GM04504 (cell line): Measurements from ENCODE around the gene LRRC47.

ENCODE experiments used
- DNase-seq: peaks from one replicate; pipeline ENCODE4 v3.0.0-alpha.2; 2012; ENCODE audit warnings: low read depth

The LRRC47 gene

DNA sequence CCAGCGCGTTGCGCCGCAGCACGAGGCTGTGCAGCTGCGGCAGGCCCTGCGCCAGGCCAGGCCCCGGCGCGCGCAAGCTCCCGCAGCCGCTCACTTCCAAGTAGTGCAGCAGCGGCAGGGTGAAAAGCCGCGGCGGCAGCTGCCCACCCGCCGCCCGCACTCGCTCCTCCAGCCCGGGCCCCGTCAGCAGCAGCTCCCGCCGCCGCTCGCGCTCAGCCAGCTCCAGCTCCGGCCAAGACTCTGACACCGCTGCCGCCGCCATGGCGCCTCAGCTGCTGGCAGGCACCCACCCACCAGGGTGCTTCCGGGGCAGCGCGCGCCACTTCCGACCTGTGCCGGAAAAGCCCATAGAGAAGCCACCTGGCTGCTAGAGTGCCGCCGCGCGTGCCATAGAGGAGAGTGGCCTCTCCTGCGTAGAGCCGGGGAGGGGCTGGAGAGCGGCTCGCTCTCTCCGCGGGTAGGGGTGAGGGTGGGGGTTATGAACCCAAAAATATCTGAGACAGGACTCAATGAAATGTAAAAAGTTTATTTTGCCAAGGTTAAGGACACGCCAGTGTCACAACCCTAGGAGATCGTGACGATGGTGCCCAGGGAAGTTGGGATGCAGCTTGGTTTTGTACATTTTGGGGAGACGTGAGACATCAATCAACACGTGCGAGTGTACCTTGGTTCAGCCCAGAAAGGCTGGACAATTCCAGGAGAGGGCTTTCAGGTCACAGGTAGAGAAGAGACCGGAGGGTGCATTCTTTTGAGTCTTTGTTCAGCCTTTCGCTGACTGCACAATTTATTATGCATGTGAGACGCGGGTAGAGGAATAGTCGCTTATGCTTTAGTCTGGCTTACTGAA, at the start of gene LRRC47:
TSS of gene LRRC47 (minus strand) at position 284 of the 847 bp plus-strand sequence. CDS start at position 262, 22 bp downstream.
- peak; percentile 75 for DNase-seq

- no peak for DNase-seq
Measured at GRCh38 chr1:3842912-3843311, 46.6 kb upstream of the LRRC47 start.

DNA sequence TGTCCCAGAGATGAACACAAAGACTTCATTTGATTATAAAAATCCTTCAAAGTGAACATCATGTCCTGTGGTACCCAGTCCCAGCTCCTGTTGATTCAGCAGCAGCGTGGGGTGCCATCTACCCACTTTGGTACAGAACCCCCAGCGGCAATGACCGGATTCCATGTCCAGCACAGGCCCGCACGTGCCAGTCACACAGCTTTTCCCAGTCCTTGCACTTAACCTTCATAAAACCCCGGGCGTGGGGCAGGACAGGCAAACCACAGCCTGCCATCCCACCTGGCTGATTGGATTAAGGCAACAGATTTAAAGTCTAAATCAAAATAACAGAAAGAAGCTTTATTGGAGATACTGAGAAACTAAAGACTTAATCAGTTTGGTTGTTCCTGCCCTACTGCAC, 45.2 kb upstream of the LRRC47 start:
- DNase-seq, result no peak

DNA sequence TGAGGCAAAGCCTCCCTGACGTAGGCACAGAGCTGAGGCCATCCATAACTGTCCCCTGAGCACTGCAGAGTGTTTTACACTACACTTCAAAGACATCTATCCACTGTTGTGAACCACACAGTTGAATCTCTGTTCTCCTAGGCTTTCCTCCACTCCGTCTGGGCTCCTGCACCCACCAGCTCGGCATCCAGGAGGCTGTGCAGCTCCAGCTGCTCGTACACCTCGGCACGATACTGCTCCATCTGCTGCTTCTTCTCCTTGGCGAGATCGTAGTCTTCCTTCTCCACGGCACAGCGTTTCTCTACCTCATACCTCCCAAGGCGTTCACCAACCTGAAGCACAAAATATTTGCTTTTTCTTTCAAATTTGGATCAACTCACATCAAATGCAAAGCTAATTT, 42.5 kb upstream of the LRRC47 start:
- no peak for DNase-seq

GRCh38 chr1:3837685-3838084, 41.4 kb upstream of the LRRC47 start:
- DNase-seq, result no peak

- DNase-seq, result no peak
Measured at GRCh38 chr1:3837200-3837599, 40.9 kb upstream of the LRRC47 start.

DNA sequence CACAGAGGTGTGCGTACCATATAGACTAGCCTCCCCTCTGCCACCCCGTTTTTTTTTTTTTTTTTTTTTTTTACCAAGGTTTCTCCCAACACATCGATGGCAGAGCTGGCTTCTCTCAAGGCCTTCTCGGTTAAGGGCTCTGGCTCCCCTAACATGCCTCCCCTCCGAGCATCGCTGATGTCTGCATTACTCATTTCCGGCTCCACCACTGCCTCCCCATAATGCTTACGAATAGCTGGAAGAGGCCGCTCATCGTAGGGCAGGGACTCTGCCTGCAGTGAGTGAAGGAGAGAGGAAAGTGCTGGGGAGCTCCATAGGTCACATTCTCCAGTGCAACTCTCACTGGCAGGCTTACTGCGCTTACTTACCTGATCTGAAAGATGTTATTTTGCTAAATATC, 40.1 kb upstream of the LRRC47 start:
- no peak for DNase-seq

- no peak for DNase-seq
Measured at GRCh38 chr1:3834701-3835100, 38.4 kb upstream of the LRRC47 start.

- peak; percentile 64 for DNase-seq
Measured at GRCh38 chr1:3831689-3832088, 35.4 kb upstream of the LRRC47 start.

DNA sequence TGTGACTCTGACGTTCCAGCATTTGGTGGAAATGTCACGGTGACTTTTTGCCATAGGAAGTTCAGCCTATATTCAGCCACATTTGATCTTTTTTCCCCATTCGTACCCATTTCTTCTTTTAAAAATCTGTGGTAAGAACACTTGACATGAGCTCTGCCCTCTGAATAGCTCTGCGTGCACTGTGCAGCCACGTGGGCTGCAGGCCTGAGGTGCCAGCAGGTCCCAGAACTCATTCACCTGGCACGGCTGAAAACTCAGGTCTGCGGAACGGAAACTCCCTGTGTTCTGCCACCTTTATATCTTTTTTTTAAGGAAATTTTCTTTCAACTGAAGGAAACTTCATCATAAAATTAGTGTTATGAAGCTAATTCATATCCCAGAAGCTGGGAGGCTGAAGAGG, 32.1 kb upstream of the LRRC47 start:
- DNase-seq, result no peak

DNA sequence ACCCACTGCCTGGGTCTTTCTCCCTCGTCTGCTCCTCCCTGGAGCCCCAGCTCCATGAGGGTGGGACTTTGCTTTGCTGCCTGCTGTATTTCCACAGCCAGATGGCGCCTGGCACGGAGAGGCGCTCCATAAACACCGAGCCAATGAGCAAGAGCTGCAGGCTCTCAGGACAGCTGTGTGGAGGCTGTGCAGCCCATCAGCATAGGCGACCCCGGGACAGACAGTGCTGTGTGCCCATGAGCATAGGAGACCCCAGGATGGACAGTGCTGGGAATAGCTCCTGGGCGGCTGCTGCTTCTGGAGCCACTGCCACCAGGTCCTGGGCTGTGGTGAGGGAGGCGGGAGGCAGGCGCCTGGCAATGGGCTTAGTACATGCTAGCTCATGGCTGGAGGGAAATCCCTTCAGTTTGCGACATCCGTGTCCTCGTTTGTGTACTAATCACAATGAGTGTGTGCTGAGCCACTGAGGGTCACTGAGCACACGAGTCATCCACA, 31.6 kb upstream of the LRRC47 start:
- DNase-seq, result no peak

DNA sequence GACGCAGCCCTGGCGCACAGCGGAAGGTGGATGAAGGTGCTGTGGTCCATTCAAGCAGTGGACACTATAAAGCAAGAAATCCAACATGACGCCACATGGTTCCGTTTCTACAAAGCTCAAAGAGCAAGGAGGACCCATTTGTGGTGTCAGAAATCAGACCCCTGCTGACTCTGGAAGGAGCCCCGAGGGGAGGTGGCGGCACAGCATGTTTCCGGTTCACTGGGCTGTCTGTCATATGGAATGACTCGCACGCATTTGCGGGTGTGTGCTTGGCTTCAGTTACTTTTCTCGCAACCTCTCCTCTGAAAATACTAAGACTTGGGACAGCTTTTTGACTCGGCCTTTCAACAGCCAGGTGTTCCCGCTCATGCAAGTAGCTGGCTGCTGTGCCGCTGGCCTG, 29.1 kb upstream of the LRRC47 start:
- DNase-seq, result no peak

DNA sequence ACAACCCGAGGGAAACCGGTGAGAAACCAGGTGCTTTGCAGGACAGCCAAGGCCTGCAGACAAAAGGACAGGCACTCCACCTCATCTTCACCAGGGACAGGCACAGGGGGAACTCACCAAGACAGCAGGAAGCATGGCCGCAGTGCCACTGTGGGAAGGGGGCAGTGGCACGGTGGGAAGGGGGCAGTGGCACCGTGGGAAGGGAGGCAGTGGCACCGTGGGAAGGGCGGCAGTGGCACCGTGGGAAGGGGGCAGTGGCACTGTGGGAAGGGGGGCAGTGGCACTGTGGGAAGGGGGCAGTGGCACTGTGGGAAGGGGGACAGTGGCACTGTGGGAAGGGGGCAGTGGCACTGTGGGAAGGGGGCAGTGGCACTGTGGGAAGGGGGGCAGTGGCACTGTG, 28.4 kb upstream of the LRRC47 start:
- no peak for DNase-seq

DNA sequence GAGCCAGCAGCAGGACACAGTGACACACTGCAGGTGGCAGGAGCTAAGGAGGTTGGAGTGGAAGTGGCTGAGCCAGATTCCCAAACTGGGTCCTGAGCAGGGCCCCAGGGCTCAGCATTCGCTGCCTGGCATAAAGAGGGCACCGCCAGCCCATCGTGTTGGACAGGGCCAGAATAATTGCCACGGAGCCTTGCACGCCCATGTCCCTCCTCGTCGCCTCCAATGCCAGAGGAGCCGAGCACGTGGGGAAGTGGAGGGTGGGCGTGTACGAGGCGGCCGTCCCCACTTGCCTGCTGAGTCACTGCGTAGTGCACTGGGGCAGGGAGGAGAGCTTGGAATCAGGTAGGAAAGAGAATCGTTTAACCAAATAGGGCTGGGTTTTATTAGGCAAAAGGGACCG, 26.1 kb upstream of the LRRC47 start:
- DNase-seq, result no peak

- DNase-seq, result no peak
Measured at GRCh38 chr1:3821908-3822307, 25.6 kb upstream of the LRRC47 start.

DNA sequence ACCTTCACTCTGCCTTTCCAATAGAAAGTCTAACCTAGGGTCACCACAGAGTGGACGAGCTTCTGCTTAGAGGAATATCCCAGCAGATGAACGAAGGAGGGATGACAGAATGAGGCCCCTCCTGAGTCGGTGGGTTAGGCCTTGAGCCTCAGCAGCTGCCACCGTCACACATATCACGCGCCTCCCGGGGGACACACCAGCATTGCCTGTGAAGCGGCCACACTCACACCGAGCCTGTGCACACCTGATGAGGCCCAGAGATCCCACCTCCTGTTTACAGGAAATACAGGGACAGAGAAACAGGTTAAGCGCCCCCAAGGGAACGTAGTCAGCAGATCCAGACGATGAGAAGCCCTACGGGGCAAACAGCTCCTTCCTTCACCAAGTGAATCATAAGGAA, 25.1 kb upstream of the LRRC47 start:
- DNase-seq, result no peak

DNA sequence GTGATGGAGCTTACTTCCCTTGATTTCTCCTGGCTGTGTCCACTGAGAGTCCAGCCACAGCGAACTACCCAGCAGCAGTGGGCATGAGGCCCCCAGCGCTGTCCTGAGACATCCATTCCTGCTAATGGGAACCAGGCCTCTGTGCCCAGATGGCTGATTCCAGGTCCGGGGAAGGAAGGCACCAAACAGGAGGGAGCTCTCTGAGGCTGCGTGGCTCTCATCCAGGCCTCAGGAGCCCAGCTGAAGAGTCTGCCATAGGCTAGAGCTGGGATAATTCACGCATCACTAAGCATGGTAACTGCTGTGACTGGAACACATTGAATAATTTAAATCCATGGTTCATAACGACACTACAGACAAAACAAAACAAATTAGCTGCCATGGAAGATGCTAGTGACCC, 24.7 kb upstream of the LRRC47 start:
- no peak for DNase-seq

DNA sequence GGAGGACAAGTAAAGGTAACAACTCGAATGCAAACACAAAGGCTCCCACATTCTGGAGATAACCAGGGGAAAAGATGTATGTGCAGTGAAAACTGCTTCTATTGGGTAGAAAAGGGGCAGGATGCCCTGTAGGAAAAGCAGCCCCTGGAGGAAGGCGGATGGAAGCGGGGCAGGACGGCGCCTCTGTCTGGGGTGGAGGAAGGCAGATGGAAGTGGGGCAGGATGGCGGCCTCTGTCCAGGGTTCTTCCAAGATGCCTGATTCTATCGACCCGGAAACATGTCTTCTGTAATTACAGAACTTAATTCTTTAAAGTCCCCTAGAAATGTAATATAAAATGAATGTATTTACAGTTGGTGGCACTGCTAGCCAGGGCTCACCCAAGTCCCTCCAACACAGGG, 24.0 kb upstream of the LRRC47 start:
- no peak for DNase-seq

DNA sequence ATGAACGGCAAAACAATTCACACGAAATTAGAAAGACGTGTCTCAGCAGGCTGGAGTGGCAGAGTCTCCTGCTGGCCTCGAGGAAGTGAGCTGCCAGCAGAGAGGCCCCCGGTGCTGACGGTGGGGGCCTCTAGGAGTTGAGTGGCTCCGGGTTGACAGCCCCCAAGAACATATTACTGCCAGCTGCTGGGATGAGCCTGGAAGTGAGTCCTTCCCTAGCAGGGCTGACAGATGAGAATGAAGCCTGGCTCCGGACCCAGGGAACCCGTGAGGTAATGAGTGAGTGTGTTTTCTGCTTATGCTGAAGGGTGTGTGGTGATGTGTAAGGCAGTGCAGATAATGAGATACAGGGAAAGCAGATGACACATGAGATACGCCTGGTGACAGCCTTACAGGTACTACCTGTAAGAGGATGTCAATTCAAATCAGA, 23.5 kb upstream of the LRRC47 start:
- no peak for DNase-seq

- DNase-seq, result no peak
Measured at GRCh38 chr1:3817821-3818597, 21.7 kb upstream of the LRRC47 start.

GRCh38 chr1:3817138-3817740, 20.9 kb upstream of the LRRC47 start:
- no peak for DNase-seq

- DNase-seq, result no peak
Measured at GRCh38 chr1:3816331-3817137, 20.2 kb upstream of the LRRC47 start.
